ENCODE measurements around the gene FREM3.
"Not testable (repeated sequence)": the region's sequence is repeated elsewhere in the genome, so short reads cannot be mapped to it uniquely, and the experiment has no call there.

The FREM3 gene

DNA sequence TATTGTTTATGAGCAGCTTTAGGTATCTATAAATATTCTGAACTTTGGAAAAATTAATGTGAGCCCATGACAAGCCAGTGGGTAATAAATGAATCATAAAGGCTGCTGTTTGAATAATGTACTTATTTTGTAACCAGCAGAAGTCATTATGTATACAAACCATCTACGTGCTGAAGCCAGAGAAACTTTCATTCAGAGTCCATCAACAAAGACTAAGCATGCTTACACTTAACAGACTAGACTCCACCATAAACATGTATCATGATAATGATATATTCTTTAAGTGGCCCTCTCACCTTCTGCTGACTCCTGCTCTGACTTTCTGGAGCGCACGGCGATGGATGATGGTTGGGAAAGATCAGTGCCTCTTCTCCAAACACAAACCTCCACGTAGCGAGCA is 114.9 kb downstream of the FREM3 start:
- no peak for DNase-seq (ENCODE audit: low read depth, low spot score)

DNA sequence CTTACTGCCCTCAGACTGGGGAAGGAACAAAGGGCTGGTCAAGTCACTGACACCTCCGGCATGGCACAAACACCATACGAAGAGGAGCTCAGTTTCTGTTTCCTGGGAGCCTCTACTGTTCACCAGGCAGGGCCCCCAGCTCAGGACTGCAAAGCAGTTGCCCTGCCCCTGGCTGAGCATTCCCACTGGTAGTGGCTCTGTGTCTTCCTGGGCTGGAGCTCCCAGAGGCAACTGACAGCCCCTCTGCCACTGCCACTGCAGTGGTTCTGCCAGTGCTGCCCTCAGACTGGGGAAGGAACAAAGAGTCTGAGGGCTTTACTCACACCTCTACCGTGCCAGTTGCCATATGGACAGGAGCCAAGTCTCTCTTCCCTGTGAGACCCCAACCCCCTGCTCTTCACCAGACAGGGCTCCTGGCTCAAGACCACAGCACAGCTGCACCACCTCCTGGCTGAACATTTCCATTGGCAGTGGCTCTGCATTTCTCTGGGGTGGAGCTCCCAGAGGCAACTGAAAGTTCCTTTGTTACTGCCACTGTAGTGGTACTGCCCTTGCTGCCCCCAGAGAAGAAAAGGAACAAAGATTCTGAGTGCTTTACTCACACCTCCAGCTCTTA is 119.0 kb downstream of the FREM3 start:
- no peak for DNase-seq (ENCODE audit: low read depth, low spot score)

DNA sequence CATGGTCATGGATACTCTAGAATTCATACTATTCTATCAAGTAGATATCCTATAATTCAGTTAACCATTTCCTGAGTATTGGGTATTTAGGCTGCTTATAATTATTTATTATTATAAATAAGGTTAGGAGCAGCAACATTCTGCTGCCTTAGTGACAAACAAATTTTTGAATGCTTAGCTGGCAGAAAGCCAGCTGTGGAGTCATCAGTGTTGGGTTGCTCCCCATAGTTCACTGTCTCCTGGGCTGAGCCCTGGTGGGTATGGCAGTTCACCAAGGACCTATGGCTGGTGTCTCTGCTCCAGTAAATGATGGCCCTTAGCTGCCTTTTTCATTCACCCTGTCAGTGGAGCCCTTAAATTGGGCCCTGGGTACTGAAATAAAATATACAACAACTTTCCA is 125.1 kb downstream of the FREM3 start:
- no peak for DNase-seq (ENCODE audit: low read depth, low spot score)

DNA sequence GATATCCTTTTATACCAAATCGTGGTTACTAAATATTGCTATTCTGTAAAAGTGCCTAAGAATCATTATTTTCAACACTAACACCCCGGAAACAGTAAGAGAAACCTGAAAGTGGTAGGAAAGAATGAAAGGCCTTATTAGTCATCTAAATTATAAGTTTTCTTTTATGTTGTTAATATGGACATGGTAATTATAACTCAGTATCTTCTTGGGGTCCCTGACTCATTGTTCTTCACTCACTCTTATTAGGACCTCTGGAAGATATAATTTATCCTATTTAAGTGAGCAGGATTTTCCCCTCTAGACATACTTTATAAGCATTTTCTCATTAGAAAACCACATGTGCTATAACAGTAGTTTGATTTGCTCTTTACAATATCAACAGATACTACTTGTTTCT is 136.0 kb downstream of the FREM3 start:
- no peak for DNase-seq (ENCODE audit: low read depth, low spot score)

DNA sequence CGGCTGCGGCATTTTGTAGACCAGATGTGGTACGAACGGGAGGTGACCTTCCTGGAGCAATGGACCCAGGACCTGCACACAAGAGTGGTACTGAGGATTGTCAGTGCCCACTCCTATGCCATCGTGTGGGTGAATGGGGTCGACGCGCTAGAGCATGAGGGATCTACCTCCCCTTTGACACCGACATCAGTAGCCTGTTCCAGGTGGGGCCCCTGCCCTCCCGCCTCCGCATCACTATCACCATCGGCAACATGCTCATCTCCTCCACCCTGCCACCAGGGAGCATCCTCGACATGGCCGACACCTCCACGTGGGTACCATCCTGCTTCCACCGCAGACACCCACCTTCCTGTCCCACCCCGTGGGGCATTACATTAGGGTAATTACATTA is 140.7 kb downstream of the FREM3 start:
- peak; percentile 0 for DNase-seq (ENCODE audit: low read depth, low spot score)

DNA sequence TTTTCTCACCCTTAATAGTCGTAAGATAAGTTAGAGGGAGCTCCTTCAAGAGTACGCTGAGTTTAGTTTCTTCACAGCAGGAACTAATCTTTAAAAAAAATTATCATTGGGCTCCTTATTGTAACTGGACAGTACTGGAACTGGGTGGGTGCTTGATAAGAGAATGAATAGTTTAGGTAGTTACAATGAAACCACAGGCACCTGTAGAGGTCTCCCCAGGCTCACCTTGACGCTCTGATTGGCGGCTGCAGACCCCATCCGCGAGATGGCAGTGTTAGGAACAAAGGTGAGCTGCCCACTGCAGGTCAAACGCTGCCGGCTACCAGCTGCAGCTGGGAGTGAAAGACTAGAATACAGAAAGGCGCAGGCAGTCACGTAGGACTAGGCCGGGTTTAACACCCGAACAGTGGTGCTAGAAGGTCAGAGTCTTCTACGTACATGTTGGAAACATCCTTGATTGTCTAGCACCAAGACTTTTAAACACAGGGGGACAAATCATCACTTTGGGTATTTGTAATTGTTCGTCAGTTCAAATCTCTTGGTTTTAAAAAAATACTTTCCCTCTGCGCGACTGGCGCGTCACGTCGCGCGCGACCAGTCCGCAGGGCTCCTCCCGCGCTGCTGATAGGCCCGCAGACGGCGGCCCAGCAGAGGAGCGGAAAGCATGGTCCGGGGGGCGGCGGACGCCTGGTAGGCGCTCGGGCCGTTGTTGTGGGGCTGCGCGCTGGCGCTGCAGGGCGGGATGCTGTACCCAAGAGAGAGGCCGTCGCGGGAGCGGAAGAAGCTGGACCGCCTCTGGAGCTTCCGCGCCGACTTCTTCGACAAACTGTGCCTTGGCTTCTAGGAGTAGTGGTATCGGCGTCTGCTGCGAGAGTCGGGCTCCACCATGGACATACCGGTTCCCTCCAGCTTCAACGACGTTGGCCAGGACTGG is 141.4 kb downstream of the FREM3 start:
- peak; percentile 53 for DNase-seq (ENCODE audit: low read depth, low spot score)

DNA sequence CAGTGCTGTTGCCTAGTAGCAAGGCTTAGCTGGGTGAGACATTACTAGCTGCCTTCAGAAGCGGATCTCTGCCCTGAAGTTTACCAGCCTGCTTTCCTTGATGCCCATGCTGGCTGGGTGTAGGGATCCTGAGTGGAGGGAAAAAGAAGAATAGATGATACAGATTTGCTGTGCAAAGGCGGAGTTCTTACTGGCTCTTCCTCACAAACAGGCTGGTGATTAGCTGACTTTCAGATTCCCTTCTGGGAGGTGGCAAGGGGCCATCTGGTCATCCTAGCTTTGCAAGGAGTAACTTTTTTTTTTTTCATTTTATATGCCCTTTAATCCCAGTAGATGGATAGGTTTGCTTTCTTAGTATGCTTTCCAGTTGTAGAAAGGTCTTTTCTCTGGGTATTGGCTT is 142.2 kb downstream of the FREM3 start:
- DNase-seq (ENCODE audit: low read depth, low spot score) = no peak

DNA sequence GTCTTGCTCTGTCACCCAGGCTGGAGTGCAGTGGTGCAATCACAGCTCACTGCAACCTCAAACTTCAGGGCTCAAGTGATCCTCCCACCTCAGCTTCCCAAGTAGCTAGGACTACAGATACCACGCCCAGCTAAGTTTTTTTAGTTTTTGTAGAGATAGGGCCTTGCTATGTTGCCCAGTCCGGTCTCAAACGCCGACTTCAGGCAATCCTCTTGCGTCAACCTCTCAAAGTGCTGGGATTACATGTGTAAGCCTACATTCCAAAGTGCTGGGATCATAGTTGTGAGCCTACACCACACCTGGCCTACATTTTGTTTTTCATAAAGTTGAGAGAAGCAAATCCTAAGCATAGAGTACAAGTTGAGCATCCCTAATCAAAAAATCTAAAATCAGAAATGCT is 144.8 kb downstream of the FREM3 start:
- no peak for DNase-seq (ENCODE audit: low read depth, low spot score)

DNA sequence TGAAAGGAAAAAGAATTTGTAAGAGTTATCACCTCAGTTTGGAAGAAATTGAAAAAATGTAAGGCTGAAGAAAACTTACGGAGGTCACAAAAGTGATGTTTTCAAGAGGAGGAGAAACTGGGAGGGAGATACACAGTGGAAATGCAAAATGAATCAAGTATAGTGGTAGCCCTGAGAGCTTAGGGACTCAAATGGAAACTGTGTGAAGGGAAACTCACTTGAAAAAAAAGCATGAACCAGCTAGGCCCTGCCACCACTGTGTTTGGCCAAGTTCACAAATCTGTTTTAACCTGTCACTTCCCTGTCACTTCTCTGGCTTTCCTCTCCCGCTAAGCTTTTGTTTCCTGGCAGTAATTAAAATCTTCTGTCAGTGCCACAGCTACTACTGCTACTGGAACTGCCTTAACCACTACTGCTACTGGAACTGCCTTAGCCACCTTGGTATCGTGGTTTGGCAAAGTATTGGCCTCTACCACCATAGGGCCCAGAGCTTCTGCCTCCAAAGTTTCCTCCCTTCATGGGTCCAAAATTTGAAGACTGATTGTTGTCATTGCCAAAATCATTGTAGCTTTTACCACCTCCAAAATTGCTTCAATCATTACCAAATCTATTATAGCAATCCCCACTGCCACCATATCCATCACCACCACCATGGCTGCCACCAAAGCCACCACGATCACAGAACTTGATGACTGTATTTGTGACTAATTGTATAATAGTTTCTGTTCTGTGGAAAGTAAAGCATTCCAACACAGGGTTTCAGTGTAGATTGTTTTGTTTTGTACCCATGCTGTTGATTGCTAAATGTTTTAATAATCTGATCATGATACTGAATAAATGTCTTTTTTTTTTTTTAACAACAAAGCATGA is 145.5 kb downstream of the FREM3 start:
- no peak for DNase-seq (ENCODE audit: low read depth, low spot score)

DNA sequence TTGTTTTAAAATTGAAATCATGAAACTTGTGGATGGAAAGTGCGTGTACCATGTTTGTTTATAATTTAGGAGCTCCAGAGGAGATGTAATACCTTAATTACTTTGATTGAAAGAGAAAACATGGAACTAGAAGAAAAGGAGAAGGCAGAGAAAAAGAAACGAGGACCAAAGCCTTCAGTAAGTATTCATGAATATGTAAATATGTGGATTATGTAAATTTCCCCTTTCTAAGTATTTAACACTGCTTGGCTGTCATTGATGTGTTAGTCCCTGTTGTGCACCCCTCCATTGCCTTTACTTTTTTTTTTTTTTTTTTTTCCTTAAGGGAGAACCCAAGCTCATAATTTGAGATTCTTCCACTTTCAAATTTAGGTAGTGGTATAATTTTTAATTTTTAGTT is 150.5 kb downstream of the FREM3 start:
- DNase-seq (ENCODE audit: low read depth, low spot score) = no peak

DNA sequence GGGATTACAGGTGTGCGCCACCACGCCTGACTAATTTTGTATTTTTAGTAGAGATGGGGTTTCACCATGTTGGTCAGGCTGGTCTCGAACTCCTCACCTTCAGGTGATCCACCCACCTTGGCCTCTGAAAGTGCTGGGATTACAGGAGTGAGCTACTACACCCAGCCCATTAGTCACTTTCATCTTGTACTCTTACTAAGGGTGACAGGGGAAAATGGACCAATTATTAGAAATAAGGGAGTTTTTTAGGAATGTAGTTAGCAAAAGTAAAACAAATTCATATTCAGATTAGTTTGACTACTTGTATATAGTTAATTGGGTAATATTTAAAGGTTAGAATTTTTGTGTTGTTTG is 160.8 kb downstream of the FREM3 start:
- DNase-seq (ENCODE audit: low read depth, low spot score) = no peak

DNA sequence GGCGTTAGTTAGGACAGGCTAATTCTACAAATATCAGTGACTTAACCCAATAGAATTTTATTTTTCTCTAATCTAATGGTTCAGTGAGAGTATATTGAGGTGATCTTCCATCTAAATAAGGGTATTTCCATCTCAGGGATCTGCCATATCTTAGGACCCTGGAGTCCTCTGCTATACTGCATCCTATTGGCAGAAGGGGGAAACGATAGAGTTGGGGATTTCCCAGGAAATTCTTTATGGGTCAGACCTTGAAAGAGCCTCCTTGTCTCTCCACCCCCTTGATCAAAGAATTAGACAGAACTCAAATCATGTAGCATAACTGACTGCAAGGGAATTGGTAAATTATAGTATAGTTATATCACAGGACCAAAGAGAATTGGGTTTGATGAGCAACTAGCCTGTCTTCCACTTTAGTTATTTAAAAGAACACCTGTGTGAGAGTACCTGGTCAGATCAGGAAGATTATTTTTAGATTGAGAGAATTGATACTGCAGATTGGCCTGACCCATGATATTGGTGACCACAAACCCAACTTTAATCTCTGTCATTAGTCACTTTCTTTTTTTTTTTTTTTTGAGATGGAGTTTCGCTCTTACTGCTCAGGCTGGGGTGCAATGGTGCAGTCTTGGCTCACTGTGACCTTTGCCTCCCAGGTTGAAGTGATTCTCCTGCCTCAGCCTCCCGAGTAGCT is 161.4 kb downstream of the FREM3 start:
- DNase-seq (ENCODE audit: low read depth, low spot score) = no peak

DNA sequence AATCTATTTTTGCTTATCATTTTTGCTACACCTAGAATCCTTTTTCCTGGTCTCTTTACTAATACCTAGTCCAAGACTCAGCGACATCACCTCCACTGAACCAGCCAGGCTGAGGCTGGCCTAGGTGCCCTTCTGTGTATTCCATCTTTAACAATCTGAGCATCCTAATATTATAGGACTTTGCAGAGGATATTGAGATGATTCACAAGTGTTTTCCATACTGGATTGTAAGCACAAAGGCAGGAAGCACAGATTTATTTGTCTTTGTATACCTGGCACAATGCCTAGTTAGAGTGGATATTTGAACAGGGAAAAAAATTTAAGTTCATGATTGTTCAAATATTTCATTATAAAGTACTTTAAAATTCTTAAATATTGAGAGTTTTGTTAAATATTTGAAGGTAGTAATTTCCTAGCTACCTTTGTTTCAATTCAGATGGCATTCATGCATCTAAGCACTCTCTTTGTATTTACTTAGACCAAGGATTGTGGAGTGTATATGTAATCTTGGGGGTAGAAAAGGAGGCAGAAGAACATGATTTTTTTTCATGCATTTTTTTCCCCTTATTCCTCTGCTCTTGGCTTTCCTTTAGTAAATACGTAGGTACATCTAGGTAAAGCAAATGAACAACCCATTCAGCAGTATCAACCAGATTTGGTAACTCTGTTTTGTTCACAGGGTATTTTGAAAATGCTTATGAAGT is 168.5 kb downstream of the FREM3 start:
- DNase-seq (ENCODE audit: low read depth, low spot score) = no peak

DNA sequence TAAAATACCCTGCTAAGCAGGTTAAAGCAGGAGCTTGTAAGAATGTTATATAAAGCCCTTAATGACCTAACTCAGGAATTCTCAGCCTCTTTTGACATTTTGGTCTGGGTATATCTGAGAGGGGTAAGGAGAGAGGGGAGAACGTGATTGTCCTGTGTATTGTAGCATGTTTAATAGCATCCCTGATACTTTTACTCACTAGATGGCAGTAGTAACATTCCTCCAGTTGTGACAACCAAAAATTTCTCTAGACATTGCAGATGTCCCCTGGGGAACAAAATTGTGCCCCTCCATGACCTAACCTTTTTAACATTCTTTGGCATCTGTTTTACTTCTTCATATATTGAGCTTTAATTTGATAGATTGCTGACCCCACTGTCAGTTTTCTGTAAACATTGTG is 169.1 kb downstream of the FREM3 start:
- no peak for DNase-seq (ENCODE audit: low read depth, low spot score)

DNA sequence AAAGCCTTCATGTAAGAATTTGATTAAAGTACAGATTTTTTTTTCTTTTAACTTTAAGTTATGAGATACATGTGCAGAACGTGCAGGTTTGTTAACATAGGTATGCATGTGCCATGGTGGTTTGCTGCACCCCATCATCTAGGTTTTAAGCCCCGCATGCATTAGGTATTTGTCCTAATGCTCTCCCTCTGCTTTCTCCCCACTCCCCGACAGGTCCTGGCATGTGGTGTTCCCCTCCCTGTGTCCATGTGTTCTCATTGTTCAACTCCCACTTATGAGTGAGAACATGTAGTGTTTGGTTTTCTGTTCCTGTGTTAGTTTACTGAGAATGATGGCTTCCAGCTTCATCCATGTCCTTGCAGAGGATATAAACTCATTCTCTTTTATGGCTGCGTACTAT is 172.4 kb downstream of the FREM3 start:
- DNase-seq (ENCODE audit: low read depth, low spot score) = not testable (repeated sequence)
